HEK293 (cell line): ENCODE results near the gene CORO7.
A peak's percentile ranks its signal among the peaks of the same experiment; 100 is the strongest.
"Not testable (repeated sequence)": the region's sequence is repeated elsewhere in the genome, so short reads cannot be mapped to it uniquely, and the experiment has no call there.

Source experiments
- CTCF ChIA-PET: fragments of 350-600 bp; formaldehyde crosslinking; extraction: SDS; loops from one replicate; lab custom pipeline; 2021; ENCODE audit warnings: antibody characterized with exemption; lab: Yijun Ruan, JAX
- POLR2A ChIA-PET: fragments of 300-600 bp; formaldehyde crosslinking; extraction: SDS; loops from one replicate; lab custom pipeline; 2020; ENCODE audit warnings: antibody characterized with exemption, inconsistent platforms; lab: Yijun Ruan, JAX
- H3K27ac ChIP-seq: fragments of 200-500 bp; sonication (Bioruptor generic); 2 replicates; pipeline ENCODE4 v1.5.1; 2014; ENCODE audit warnings: low read depth, low read length, control low read depth, inconsistent platforms; ENCODE audit errors: extremely low read depth
- H3K36me3 ChIP-seq, 2 experiments: fragments of 200-500 bp in 1 of 2; sonication (Bioruptor generic) in 1 of 2; 1 replicate in 1 of 2; 2 replicates in 1 of 2; pipeline ENCODE4 v1.5.1; 2014 to 2017; ENCODE audit warnings: inconsistent platforms in 2 of 2, low read length in 2 of 2; ENCODE audit not compliant: control insufficient read depth in 2 of 2, insufficient read depth in 1 of 2
- H3K4me1 ChIP-seq: fragments of 200-500 bp; sonication (Bioruptor generic); 2 replicates; pipeline ENCODE4 v1.5.1; 2014; ENCODE audit warnings: mild to moderate bottlenecking, low read length, inconsistent platforms; ENCODE audit not compliant: control insufficient read depth, insufficient read depth
- H3K4me3 ChIP-seq: 2 replicates; pipeline ENCODE4 v1.5.1; 2011; ENCODE audit warnings: low read depth, mild to moderate bottlenecking, control low read depth, low read length, moderate library complexity
- H3K9me3 ChIP-seq: fragments of 200-500 bp; sonication (Bioruptor generic); 2 replicates; pipeline ENCODE4 v1.5.1; 2014; ENCODE audit warnings: low read depth, low read length, inconsistent platforms; ENCODE audit not compliant: control insufficient read depth, insufficient read depth
- AEBP2 ChIP-seq: fragments of 450-650 bp; formaldehyde crosslinking; IDR thresholded peaks from 2 replicates; pipeline ENCODE4 v1.5.1; 2016; ENCODE audit warnings: missing biosample characterization, missing genetic modification characterization, borderline replicate concordance
- GLI4 ChIP-seq: fragments of 450-650 bp; formaldehyde crosslinking; IDR thresholded peaks from 2 replicates; pipeline ENCODE4 v1.5.1; 2016; ENCODE audit warnings: missing biosample characterization, missing genetic modification characterization
- KLF9 ChIP-seq: fragments of 450-650 bp; formaldehyde crosslinking; IDR thresholded peaks from 2 replicates; pipeline ENCODE4 v1.5.1; 2016; ENCODE audit warnings: missing biosample characterization, missing genetic modification characterization, low read depth
- MZF1 ChIP-seq: fragments of 450-650 bp; formaldehyde crosslinking; IDR thresholded peaks from 2 replicates; pipeline ENCODE4 v1.5.1; 2017; ENCODE audit warnings: missing biosample characterization, missing genetic modification characterization, borderline replicate concordance
- OVOL3 ChIP-seq: fragments of 450-650 bp; formaldehyde crosslinking; IDR thresholded peaks from 2 replicates; pipeline ENCODE4 v1.5.1; 2016; ENCODE audit warnings: missing biosample characterization, missing genetic modification characterization
- YY1 ChIP-seq: fragments of 450-650 bp; formaldehyde crosslinking; IDR thresholded peaks from 2 replicates; pipeline ENCODE4 v1.5.1; 2018; ENCODE audit warnings: missing biosample characterization, missing genetic modification characterization
- ZBTB48 ChIP-seq: fragments of 450-650 bp; formaldehyde crosslinking; IDR thresholded peaks from 2 replicates; pipeline ENCODE4 v1.5.1; 2016; ENCODE audit warnings: missing biosample characterization, missing genetic modification characterization
- ZBTB7A ChIP-seq: fragments of 450-650 bp; formaldehyde crosslinking; IDR thresholded peaks from 2 replicates; pipeline ENCODE4 v1.5.1; 2016; ENCODE audit warnings: low read depth, missing biosample characterization, missing genetic modification characterization
- ZNF112 ChIP-seq: fragments of 450-650 bp; formaldehyde crosslinking; IDR thresholded peaks from 2 replicates; pipeline ENCODE4 v1.5.0; 2017; ENCODE audit warnings: missing biosample characterization, missing genetic modification characterization
- ZNF114 ChIP-seq: fragments of 450-650 bp; formaldehyde crosslinking; IDR thresholded peaks from 2 replicates; pipeline ENCODE4 v1.5.0; 2017; ENCODE audit warnings: missing biosample characterization, missing genetic modification characterization
- ZNF121 ChIP-seq: fragments of 450-650 bp; formaldehyde crosslinking; IDR thresholded peaks from 2 replicates; pipeline ENCODE4 v1.5.1; 2016; ENCODE audit warnings: missing biosample characterization, missing genetic modification characterization
- ZNF146 ChIP-seq: fragments of 450-650 bp; formaldehyde crosslinking; IDR thresholded peaks from 2 replicates; pipeline ENCODE4 v1.5.1; 2016; ENCODE audit warnings: missing biosample characterization, missing genetic modification characterization
- ZNF155 ChIP-seq: fragments of 450-650 bp; formaldehyde crosslinking; IDR thresholded peaks from 2 replicates; pipeline ENCODE4 v1.5.1; 2016; ENCODE audit warnings: missing biosample characterization, missing genetic modification characterization
- ZNF26 ChIP-seq: fragments of 450-650 bp; formaldehyde crosslinking; IDR thresholded peaks from 2 replicates; pipeline ENCODE4 v1.5.1; 2016; ENCODE audit warnings: missing biosample characterization, missing genetic modification characterization
- ZNF391 ChIP-seq: fragments of 450-650 bp; formaldehyde crosslinking; IDR thresholded peaks from 2 replicates; pipeline ENCODE4 v1.5.1; 2016; ENCODE audit warnings: low read depth, missing biosample characterization, missing genetic modification characterization, borderline replicate concordance
- ZNF449 ChIP-seq: fragments of 450-650 bp; formaldehyde crosslinking; IDR thresholded peaks from 2 replicates; pipeline ENCODE4 v1.5.1; 2017; ENCODE audit warnings: missing biosample characterization, mild to moderate bottlenecking, missing genetic modification characterization, moderate library complexity
- ZNF510 ChIP-seq: fragments of 450-650 bp; formaldehyde crosslinking; IDR thresholded peaks from 2 replicates; pipeline ENCODE4 v1.5.1; 2018; ENCODE audit warnings: mild to moderate bottlenecking, missing genetic modification characterization, missing biosample characterization; ENCODE audit not compliant: insufficient replicate concordance
- ZNF514 ChIP-seq: fragments of 450-650 bp; formaldehyde crosslinking; IDR thresholded peaks from 2 replicates; pipeline ENCODE4 v1.5.1; 2016; ENCODE audit warnings: missing biosample characterization, missing genetic modification characterization
- ZNF530 ChIP-seq: fragments of 450-650 bp; formaldehyde crosslinking; IDR thresholded peaks from 2 replicates; pipeline ENCODE4 v1.5.1; 2016; ENCODE audit warnings: low read depth, missing biosample characterization, missing genetic modification characterization
- ZNF701 ChIP-seq: fragments of 450-650 bp; formaldehyde crosslinking; IDR thresholded peaks from 2 replicates; pipeline ENCODE4 v1.5.1; 2016; ENCODE audit warnings: missing biosample characterization, missing genetic modification characterization
- ZNF76 ChIP-seq: fragments of 450-650 bp; formaldehyde crosslinking; IDR thresholded peaks from 2 replicates; pipeline ENCODE4; 2016; ENCODE audit warnings: low read depth, missing biosample characterization, missing genetic modification characterization, borderline replicate concordance
- TF ChIP-seq, protein P1 (sequence below): IDR thresholded peaks from 2 replicates; pipeline ENCODE4 v1.6.1; 2011; ENCODE audit warnings: mild to moderate bottlenecking, low read depth, low read length, borderline replicate concordance
- TF ChIP-seq, protein P2 (sequence below): fragments of 450-650 bp; formaldehyde crosslinking; IDR thresholded peaks from 2 replicates; pipeline ENCODE4 v1.5.1; 2016; ENCODE audit warnings: missing biosample characterization, missing genetic modification characterization

Gene CORO7

DNA sequence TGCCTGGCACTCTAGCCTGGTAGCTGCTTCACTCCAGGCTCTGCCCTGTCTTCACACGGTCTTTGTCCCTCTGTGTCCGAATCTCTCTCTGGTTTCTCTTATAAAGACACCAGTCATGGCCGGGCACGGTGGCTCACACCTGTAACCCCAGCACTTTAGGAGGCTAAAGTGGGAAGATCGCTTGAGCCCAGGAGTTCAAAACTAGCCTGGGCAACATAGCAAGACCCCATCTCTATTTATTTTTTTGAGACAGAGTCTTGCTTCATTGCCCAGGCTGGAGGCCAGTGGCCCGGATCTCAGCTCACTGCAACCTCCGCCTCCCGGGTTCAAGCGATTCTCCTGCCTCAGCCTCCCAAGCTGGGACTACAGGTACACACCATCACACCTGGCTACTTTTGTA is 82.7 kb downstream of the CORO7 start:
- H3K4me3 ChIP-seq, POLR2A ChIA-PET, H3K4me1 ChIP-seq, H3K27ac ChIP-seq, H3K9me3 ChIP-seq: not testable (repeated sequence)
- TF ChIP-seq ZNF121 (tag by site-specific recombination) = peak; percentile 93
- H3K36me3 ChIP-seq = peaks cover 0 to 28% of the 10 kb centered on the region in 2 experiments; a peak in 1 of 3 replicates
- CTCF ChIA-PET = interaction anchor here (0.7 to 3.0 kb wide), 3 partner anchors 22 to 131 kb away, joined by 4 to 9 read pairs (median 6); no protein-coding TSS in a partner anchor

DNA sequence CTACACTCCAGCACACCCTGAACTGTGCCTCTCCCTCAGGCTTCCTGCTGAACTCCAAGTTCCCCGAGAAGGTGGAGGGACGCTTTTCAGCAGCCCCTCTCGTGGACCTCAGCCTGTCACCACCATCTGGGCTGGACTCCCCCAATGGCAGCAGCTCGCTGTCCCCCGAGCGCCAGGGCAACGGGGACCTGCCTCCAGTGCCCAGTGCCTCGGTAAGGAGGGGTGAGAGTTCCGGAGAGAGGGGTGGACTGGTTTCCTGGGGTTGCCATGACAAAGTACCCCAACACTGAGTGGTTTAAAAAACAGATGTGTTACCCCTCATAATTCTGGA is 83.1 kb downstream of the CORO7 start:
- Histone ChIP-seq H3K4me3 (no peak overlapping the region), H3K27ac (no peak overlapping the region), H3K9me3 (no peaks in the 10 kb centered on the region), H3K36me3 (peaks cover 0 to 28% of the 10 kb centered on the region in 2 experiments; a peak in 1 of 3 replicates), H3K4me1 (no peaks in the 10 kb centered on the region)
- TF ChIP-seq ZNF514 (no peak), GLI4 (tag by site-specific recombination) (no peak), MZF1 (tag by site-specific recombination) (no peak), ZNF26 (tag by site-specific recombination) (no peak), OVOL3 (no peak), ZNF449 (no peak), ZNF391 (no peak), ZNF114 (tag by site-specific recombination) (no peak), ZNF112 (tag by site-specific recombination) (no peak), ZNF146 (tag by site-specific recombination) (no peak), KLF9 (tag by site-specific recombination) (no peak), ZBTB7A (tag by site-specific recombination) (no peak)
- TF ChIP-seq, protein P1, sequence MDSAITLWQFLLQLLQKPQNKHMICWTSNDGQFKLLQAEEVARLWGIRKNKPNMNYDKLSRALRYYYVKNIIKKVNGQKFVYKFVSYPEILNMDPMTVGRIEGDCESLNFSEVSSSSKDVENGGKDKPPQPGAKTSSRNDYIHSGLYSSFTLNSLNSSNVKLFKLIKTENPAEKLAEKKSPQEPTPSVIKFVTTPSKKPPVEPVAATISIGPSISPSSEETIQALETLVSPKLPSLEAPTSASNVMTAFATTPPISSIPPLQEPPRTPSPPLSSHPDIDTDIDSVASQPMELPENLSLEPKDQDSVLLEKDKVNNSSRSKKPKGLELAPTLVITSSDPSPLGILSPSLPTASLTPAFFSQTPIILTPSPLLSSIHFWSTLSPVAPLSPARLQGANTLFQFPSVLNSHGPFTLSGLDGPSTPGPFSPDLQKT = no peak
- ChIA-PET POLR2A (no interaction called here), CTCF (interaction anchor here (2.3 to 4.1 kb wide), 3 partner anchors 22 to 69 kb away, joined by 6 to 63 read pairs (median 9); no protein-coding TSS in a partner anchor)

DNA sequence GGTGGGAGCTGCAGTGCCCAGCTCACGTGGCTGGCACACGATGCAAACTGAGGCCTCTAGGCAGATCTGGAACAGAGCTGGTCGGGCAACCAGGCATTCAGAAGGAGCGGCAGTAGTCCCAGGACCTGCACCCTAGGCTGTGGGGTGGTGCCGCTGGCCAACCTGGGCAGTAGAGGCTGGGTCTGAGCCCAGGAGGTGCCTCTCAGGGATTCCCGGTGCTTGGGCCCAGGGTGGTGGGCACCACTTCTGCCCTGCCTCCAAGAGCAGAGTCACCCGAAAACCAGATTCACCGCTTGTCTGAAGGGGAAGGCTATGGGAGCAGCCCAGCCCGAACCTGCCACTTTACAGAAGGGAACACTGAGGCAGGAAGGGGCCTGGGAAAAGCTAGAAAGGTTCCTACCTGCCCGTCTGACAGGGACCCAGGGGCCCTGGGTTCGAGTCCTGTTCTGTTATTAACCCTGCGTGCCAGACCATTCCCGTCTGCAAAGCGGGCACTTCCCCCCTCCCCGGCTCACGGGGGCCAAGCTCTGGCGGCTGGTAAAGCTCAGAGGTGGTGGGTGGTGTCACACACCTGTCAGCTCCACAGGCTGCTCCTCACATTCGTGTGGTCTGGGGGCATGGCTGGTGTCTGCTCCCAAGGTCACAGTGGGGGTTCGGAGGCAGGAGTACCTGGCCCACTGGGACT is 83.6 kb downstream of the CORO7 start:
- POLR2A ChIA-PET = interaction anchor here (0.9 kb wide), 1 partner anchor 42 kb away, joined by 3 read pairs; no protein-coding TSS in a partner anchor
- H3K36me3 ChIP-seq = peaks cover 0 to 28% of the 10 kb centered on the region in 2 experiments; a peak in 1 of 3 replicates
- CTCF ChIA-PET = interaction anchor here (0.6 to 4.1 kb wide), 6 partner anchors 21 to 1204 kb away, joined by 3 to 63 read pairs (median 6); no protein-coding TSS in a partner anchor
- TF ChIP-seq ZNF530 (tag by site-specific recombination) (no peak), ZNF155 (tag by site-specific recombination) (no peak), ZNF701 (tag by site-specific recombination) (no peak), AEBP2 (tag by site-specific recombination) (no peak), ZNF510 (tag by site-specific recombination) (no peak), YY1 (no peak), ZBTB48 (tag by site-specific recombination) (no peak), ZNF76 (tag by site-specific recombination) (no peak), ZNF146 (tag by site-specific recombination) (no peak)
- TF ChIP-seq, protein P2, sequence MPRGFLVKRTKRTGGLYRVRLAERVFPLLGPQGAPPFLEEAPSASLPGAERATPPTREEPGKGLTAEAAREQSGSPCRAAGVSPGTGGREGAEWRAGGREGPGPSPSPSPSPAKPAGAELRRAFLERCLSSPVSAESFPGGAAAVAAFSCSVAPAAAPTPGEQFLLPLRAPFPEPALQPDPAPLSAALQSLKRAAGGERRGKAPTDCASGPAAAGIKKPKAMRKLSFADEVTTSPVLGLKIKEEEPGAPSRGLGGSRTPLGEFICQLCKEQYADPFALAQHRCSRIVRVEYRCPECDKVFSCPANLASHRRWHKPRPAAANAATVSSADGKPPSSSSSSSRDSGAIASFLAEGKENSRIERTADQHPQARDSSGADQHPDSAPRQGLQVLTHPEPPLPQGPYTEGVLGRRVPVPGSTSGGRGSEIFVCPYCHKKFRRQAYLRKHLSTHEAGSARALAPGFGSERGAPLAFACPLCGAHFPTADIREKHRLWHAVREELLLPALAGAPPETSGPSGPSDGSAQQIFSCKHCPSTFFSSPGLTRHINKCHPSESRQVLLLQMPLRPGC = no peak
- TF ChIP-seq, protein P1 = no peak

More for the DNA sequence above, 83.6 kb downstream of the CORO7 start:
- Histone ChIP-seq H3K4me1 (no peaks in the 10 kb centered on the region), H3K27ac (no peak overlapping the region), H3K4me3 (no peak overlapping the region), H3K9me3 (no peaks in the 10 kb centered on the region)
